ENCODE data around the gene HOXB9. TPM values are rescaled to one million over a fixed set of nuclear protein-coding genes. Genes with fewer than 3 reads are reported as not detected.

HOXB9 gene
- total and polyA plus RNA-seq, 9 of the 15 experiments (the other 6 are each of a cell fraction or from before 2014, with no cell fraction given) = 3.1 to 196 (median 77.6) TPM

- no peak for TF ChIP-seq ZBTB11 (CRISPR knock-in tag; IDR thresholded peaks at IDR 0.05)
- no peak for TF ChIP-seq SMAD1 (IDR thresholded peaks at IDR 0.05; ENCODE audit: low read depth, low read length, partially characterized antibody)
- no peak for TF ChIP-seq GTF2B (IDR thresholded peaks at IDR 0.05; ENCODE audit: extremely low read depth, insufficient read length)
- TF ChIP-seq EWSR1 (IDR thresholded peaks at IDR 0.05; ENCODE audit: borderline replicate concordance, low read depth, partially characterized antibody) = no peak
These were observed 1.7 kb upstream of the HOXB9 start (continued) for GRCh38 chr17:48627623-48628521.

Data from K562 (cell line).